Endodermal cell (in vitro differentiated cells): ENCODE results near the gene TAAR6. TPM values are rescaled to one million over a fixed set of nuclear protein-coding genes. Genes with fewer than 3 reads are reported as not detected.

Source experiments
- DNase-seq: peaks from one replicate; pipeline ENCODE4 v3.0.0-alpha.2; 2017
- H3K27ac ChIP-seq: 2 replicates; pipeline ENCODE4 v1.5.1; 2013; ENCODE audit warnings: mild to moderate bottlenecking, low read depth, low read length, moderate library complexity
- H3K27me3 ChIP-seq: 2 replicates; pipeline ENCODE4 v1.6.1; 2013; ENCODE audit warnings: mild to moderate bottlenecking, low read length, moderate library complexity; ENCODE audit not compliant: insufficient read depth, control insufficient read depth, poor library complexity, severe bottlenecking
- H3K36me3 ChIP-seq: 2 replicates; pipeline ENCODE4 v1.7.0; 2013; ENCODE audit warnings: mild to moderate bottlenecking, low read length, moderate library complexity; ENCODE audit not compliant: control insufficient read depth, insufficient read depth
- H3K4me1 ChIP-seq: one replicate; pipeline ENCODE4 v1.7.0; 2013; ENCODE audit warnings: low read length; ENCODE audit not compliant: control insufficient read depth, insufficient read depth
- H3K4me3 ChIP-seq: 2 replicates; pipeline ENCODE4 v1.5.1; 2013; ENCODE audit warnings: mild to moderate bottlenecking, low read length, moderate library complexity
- H3K9ac ChIP-seq: 2 replicates; pipeline ENCODE4 v1.6.1; 2013; ENCODE audit warnings: mild to moderate bottlenecking, low read length, moderate library complexity; ENCODE audit not compliant: poor library complexity, severe bottlenecking; ENCODE audit errors: extremely low read depth
- H3K9me3 ChIP-seq: 2 replicates; pipeline ENCODE4 v1.6.1; 2013; ENCODE audit warnings: mild to moderate bottlenecking, low read length, moderate library complexity; ENCODE audit not compliant: control insufficient read depth
- H3K27ac Mint-ChIP-seq: 2 replicates; pipeline ENCODE4 v1.8.0; 2020; ENCODE audit warnings: mixed read lengths
- H3K27me3 Mint-ChIP-seq: 2 replicates; pipeline ENCODE4 v1.8.0; 2021; ENCODE audit warnings: mild to moderate bottlenecking, mixed read lengths; ENCODE audit not compliant: insufficient read depth
- H3K36me3 Mint-ChIP-seq: 2 replicates; pipeline ENCODE4 v1.8.0; 2020; ENCODE audit warnings: low read depth, mixed read lengths
- H3K4me1 Mint-ChIP-seq: 2 replicates; pipeline ENCODE4 v1.8.0; 2020; ENCODE audit warnings: mixed read lengths
- H3K4me3 Mint-ChIP-seq: 2 replicates; pipeline ENCODE4 v1.8.0; 2020; ENCODE audit warnings: mild to moderate bottlenecking, moderate library complexity, mixed read lengths
- H3K9me3 Mint-ChIP-seq: 2 replicates; pipeline ENCODE4 v1.8.0; 2020; ENCODE audit warnings: mild to moderate bottlenecking, mixed read lengths
- WGBS, 2 experiments: methylation state at CpG; one replicate each; pipeline versions ENCODE4 v1.1.5 to v1.1.7; 2013; ENCODE audit warnings: missing lambda C conversion rate in 2 of 2, mixed read lengths in 1 of 2; ENCODE audit not compliant: insufficient coverage in 1 of 2, insufficient read length in 1 of 2; 5-methylcytosine and 5-hydroxymethylcytosine counted together
- total RNA-seq, 2 donors: library from RNA; stranded (reverse); fragmentation: NEBNext Ultra II Directional in 1 of 2; extraction: Animal tissue kit (Norgen Biotek cat#: 25700) in 1 of 2; gene quantifications; 2 replicates in 1 of 2; 3 replicates in 1 of 2; pipeline ENCODE4 v1.2.1, GENCODE V29; 2021
- TF ChIP-seq, protein P1 (sequence below): fragments of 200-600 bp; sonication (generic); conservative IDR thresholded peaks from 2 replicates; pipeline ENCODE4 v1.5.0; 2021; ENCODE audit warnings: antibody characterized with exemption, mild to moderate bottlenecking

Gene TAAR6
- total RNA-seq, 2 donors from 2014 or later = not detected

DNA sequence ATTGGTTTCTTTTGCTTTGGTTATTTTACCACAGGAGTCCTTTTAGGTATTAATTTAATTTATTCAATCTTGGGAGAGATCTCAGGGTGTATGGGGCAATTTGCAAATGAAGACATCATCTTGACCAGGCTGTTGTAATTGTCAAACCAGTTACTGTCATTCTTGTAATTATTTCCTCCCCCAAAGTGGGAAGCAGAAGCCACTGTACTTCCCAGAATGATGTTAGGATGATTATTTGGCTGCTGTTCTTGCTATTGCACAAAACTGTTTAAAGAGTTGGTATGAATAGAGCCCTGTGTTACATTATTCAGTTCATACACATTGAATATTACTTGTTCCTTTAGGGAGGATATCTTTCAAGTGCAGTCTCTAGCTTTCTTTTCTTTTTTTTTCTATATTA is 1.7 kb downstream of the TAAR6 start:
- no peaks in the 10 kb centered on the region for H3K4me1 ChIP-seq
- H3K9me3 ChIP-seq = no peaks in the 10 kb centered on the region
- H3K36me3 Mint-ChIP-seq = no peaks in the 10 kb centered on the region
- no peak overlapping the region for H3K27ac Mint-ChIP-seq
- no peaks in the 10 kb centered on the region for H3K36me3 ChIP-seq
- peaks cover 3% of the 10 kb centered on the region for H3K27me3 Mint-ChIP-seq
- no peak overlapping the region for H3K4me3 Mint-ChIP-seq
- no peaks in the 10 kb centered on the region for H3K9me3 Mint-ChIP-seq
- H3K4me3 ChIP-seq = no peak overlapping the region
- peaks cover 19% of the 10 kb centered on the region for H3K4me1 Mint-ChIP-seq
- TF ChIP-seq, protein P1, sequence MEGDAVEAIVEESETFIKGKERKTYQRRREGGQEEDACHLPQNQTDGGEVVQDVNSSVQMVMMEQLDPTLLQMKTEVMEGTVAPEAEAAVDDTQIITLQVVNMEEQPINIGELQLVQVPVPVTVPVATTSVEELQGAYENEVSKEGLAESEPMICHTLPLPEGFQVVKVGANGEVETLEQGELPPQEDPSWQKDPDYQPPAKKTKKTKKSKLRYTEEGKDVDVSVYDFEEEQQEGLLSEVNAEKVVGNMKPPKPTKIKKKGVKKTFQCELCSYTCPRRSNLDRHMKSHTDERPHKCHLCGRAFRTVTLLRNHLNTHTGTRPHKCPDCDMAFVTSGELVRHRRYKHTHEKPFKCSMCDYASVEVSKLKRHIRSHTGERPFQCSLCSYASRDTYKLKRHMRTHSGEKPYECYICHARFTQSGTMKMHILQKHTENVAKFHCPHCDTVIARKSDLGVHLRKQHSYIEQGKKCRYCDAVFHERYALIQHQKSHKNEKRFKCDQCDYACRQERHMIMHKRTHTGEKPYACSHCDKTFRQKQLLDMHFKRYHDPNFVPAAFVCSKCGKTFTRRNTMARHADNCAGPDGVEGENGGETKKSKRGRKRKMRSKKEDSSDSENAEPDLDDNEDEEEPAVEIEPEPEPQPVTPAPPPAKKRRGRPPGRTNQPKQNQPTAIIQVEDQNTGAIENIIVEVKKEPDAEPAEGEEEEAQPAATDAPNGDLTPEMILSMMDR = no peak
- no peak overlapping the region for H3K9ac ChIP-seq
- peaks cover 9% of the 10 kb centered on the region for H3K27me3 ChIP-seq
- no peak for DNase-seq
- H3K27ac ChIP-seq = no peak overlapping the region

DNA sequence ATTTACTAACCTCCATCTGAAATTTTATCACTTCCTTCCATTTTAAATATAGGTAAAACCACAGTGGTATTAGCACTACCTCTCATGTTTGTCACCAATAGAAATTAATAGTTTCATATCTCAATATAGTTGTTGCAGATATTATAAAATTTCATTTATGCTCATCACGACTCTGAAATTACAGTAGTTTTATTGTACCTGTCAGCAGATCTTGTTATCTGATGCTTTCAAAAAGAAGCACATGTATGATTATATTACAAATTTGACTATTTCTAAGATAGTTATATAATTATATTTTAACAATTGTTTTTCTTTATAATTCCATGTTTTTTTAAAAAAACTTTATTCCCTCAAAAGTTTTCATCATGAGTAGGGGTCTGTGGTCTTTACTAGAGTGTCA is 14.6 kb downstream of the TAAR6 start:
- Histone ChIP-seq H3K4me1 (no peaks in the 10 kb centered on the region), H3K9ac (no peak overlapping the region), H3K27me3 (no peaks in the 10 kb centered on the region), H3K4me3 (no peak overlapping the region), H3K27ac (no peak overlapping the region), H3K36me3 (no peaks in the 10 kb centered on the region), H3K9me3 (no peaks in the 10 kb centered on the region)
- Mint-ChIP-seq H3K4me1 (no peaks in the 10 kb centered on the region), H3K9me3 (peaks cover 5% of the 10 kb centered on the region), H3K27me3 (peaks cover 3% of the 10 kb centered on the region), H3K36me3 (no peaks in the 10 kb centered on the region), H3K27ac (no peak overlapping the region), H3K4me3 (no peak overlapping the region)
- no peak for DNase-seq
- TF ChIP-seq, protein P1 = no peak
- 100% methylated on average over 1 of the region's 1 CpG; no CpG with 5 or more reads in 1 of the 2 experiments for WGBS, 2 experiments

DNA sequence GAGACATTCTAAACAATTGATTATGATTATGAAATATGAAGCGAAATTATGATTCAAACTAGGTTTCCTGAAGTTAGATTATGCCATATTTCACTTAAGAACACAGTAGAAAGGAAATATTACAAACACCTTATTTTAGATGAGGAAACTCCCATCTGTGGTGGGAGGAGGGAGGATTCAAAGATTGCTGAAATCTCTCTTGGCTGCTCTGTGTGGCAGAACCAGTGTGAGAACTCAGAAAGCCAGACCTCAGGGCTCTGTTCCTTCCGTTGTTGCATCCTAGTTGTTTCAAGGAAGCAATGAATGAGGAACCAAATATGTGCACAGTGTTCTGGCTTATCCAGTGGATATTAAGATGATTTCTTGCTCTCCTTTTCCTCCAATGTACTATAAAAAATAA is 17.3 kb downstream of the TAAR6 start:
- DNase-seq = no peak
- Histone ChIP-seq H3K27me3 (no peaks in the 10 kb centered on the region), H3K4me1 (no peaks in the 10 kb centered on the region), H3K9me3 (no peaks in the 10 kb centered on the region), H3K27ac (no peak overlapping the region), H3K9ac (no peak overlapping the region), H3K36me3 (no peaks in the 10 kb centered on the region), H3K4me3 (no peak overlapping the region)
- Mint-ChIP-seq H3K27ac (no peak overlapping the region), H3K4me1 (no peaks in the 10 kb centered on the region), H3K4me3 (no peak overlapping the region), H3K27me3 (peaks cover 3% of the 10 kb centered on the region), H3K36me3 (no peaks in the 10 kb centered on the region), H3K9me3 (no peaks in the 10 kb centered on the region)
- TF ChIP-seq, protein P1 = no peak
- 83 to 95% methylated on average over 1 of the region's 2 CpGs for WGBS, 2 experiments
